HG02852 (cell line): ENCODE data around the gene CADM3.

Experiments
- ATAC-seq: cut with Tn5 transposase; IDR thresholded peaks from one replicate; pipeline ENCODE4 v1.9.1; 2021; ENCODE audit warnings: mild to moderate bottlenecking, moderate library complexity; ENCODE audit not compliant: unreplicated experiment

The CADM3 gene

GRCh38 chr1:159171254-159171687 lies at the start of gene CADM3:
CADM3 (plus strand) TSS chr1:159171615; CDS start chr1:159171766, 151 bp downstream.
- ATAC-seq = no peak

GRCh38 chr1:159122005-159122621 lies 49.3 kb upstream of the CADM3 start:
- ATAC-seq = peak; percentile 91

- ATAC-seq = no peak
Observed at GRCh38 chr1:159123587-159123986, 47.8 kb upstream of the CADM3 start.

DNA sequence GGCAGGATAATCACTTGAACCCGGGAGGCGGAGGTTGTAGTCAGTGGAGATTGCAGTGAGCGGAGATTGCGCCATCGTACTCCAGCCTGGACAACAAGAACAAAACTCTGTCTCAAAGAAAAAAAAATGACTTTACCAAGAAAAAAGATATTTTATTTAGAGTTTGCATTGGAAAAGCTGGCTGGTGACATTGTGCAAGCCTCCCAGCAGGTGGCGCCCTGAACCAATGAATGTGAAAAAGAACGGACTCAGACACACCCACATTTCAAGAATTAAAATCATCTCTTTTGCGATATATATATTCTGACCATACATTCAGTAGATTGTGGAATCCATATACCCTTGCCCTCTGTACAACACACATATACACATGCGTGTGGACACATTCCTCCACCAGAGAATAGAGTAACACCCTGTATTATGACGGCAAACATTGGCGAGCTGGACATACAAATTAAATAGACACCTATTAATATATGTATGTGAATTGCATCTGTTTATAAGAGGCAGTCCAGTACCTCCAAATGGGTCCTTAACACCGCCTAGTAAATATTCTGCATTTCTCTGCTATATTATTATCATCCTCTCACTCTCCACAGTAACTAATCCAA lies 39.0 kb upstream of the CADM3 start:
- ATAC-seq = no peak

DNA sequence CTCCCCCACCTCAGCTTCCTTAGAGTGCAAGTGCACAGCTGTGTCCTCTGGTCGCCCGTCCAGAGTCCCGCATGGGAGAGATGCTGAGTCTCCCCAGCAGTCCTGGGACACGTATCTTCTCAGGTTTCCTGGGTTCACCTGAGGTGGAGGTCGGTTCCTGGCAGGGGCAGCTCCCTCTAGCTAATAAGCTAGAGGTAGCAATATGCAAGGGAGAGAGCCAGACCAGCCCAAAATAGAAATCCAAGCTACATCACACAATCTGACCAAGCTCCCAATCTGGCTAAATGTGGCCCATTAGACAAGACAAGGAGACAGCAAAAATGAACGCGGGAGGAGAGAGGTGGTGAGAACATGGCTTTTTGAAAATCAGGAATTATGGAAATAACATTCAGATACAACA lies 30.9 kb upstream of the CADM3 start:
- ATAC-seq = no peak

DNA sequence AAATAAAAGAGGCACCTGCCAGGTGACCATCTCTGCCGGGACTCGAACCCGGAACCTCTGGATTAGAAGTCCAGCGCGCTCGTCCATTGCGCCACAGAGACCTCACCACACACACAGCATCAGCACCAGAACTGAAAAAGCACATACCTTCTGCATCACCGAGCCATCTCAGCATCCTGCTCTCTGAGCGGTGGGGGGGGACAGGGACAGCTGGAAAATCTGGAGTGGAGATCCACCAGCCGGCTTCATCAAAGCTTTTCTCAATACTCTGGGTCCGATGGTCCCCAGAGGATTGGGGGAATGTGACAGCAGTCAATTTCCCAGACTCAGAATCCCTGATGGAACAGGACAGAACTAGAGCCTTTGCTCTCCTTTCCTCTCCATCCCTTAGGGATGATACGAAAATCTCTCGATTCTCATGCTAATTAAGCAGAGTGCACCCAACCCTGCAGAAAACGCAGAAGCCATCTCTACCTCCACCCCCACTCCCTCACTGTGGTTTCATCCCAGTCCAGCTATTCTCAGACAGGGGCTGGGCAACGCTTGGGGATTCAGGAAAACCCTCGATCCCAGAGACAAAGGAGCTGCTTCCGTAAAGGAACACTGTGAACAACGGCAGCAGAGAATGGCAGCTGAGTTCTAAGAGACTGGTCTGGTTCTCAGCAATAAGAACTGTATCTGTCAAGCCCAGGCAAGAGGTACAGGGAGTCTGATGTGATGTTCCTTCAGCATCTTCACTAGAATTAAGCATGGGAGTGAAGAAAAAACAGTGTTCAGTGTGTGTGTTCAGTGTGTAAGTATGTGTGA lies 29.6 kb upstream of the CADM3 start:
- no peak for ATAC-seq

GRCh38 chr1:159142391-159142663 lies 29.1 kb upstream of the CADM3 start:
- no peak for ATAC-seq

DNA sequence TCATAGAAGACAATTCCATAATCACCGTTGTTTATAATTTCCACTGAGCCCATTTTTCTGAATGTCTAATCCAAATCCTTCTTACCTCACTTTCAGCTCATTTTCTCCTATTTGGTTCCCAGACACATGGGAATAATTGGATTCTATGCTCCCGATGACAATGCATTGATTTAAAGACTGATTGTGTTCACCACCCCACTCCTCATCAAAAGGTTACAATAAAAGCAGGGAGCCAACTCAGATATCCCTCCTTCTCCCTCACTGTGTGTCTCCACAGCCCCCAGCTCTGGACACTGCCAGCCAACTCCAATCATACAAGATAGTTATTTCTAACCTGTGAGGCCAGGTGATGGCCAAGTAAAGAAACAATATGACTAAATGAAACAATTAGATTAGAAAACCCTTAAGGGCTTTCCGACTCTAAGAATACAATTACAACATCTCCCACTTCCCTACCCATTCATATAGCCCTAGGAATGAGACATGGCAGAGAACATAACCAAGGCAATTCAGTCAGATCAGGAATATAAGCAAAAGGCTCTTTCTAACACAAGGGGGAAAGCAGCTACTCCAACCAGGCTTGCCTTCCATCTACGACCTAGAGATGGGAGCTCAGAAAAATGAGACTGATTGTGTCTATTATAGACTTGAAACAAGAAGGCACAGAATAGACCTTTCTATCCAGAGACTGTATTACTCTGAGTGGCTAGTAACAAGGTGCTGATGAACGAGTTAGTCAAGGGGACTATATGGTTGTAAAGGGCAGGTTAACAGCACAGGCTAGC lies 28.5 kb upstream of the CADM3 start:
- no peak for ATAC-seq

DNA sequence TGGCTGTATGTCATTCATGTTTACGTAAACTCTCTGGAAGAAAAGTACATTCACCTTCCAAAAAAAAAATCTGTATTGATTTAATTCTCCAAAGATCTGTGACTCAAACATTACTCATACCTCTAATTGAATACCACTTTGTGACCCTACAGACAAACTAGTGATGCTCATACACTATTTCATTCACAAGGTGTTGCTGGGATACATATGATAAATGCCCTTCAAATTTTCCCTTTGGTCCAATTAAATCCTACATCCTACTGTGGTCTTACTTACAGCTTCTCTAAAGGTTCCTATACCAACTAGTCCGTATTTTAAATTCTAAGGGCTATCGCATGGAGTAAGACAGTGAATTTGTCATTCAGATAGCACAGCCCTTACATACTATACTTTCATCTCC lies 26.8 kb upstream of the CADM3 start:
- ATAC-seq = no peak

DNA sequence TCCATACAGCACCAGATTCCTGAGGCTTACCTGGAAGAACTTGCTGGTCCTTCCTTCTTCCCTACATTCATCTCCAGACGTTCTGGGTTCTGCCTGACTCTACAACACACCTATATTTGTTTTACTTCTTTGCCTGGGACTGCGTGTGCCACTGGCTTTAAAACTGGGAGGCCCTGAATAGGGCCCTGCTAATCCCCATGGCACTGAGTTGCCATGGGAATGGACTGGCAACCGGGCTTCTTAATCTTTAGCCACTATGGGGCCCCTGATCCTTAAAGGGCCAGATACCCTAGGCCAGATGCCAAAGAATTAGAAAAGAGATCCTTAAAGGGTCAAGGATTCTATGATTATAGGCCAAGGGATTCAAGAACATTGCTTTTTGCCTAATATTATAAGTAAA lies 24.4 kb upstream of the CADM3 start:
- ATAC-seq = no peak

- no peak for ATAC-seq
Observed at GRCh38 chr1:159152031-159152430, 19.4 kb upstream of the CADM3 start.

DNA sequence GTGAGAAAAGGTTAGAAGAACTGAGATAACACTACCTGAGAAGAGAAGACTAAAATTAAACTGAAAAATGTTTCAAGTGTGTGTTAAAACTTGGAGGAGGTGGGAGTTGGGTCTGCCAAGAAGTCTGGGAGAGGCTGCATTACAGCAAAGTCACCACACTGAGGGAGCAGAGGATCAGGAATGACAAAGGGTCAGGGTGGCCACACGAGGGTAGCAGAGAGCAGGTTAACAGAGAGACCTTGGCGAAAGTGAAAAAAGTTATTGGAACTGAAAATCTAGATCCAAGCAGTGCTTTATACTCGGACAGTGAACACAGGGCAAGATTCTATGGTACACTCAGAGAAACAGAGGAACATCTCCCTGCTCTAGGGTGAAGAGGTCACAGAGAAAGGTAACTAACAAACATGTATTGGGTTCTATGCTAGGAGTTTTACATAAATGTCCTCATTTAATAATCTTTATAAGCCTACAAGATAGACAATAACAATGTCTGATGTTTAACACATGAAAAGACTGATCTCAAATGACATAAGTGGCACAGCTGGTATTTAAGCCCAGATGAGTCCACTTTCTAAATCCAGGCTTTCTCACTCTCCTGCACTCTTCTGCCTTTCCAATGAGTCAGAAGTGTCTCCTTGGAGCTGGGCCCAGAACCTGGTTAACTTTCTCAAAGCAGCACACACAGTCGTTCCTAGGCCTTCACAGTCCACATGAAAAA lies 10.3 kb upstream of the CADM3 start:
- peak; percentile 96 for ATAC-seq

GRCh38 chr1:159161719-159162026 lies 9.7 kb upstream of the CADM3 start:
- no peak for ATAC-seq

DNA sequence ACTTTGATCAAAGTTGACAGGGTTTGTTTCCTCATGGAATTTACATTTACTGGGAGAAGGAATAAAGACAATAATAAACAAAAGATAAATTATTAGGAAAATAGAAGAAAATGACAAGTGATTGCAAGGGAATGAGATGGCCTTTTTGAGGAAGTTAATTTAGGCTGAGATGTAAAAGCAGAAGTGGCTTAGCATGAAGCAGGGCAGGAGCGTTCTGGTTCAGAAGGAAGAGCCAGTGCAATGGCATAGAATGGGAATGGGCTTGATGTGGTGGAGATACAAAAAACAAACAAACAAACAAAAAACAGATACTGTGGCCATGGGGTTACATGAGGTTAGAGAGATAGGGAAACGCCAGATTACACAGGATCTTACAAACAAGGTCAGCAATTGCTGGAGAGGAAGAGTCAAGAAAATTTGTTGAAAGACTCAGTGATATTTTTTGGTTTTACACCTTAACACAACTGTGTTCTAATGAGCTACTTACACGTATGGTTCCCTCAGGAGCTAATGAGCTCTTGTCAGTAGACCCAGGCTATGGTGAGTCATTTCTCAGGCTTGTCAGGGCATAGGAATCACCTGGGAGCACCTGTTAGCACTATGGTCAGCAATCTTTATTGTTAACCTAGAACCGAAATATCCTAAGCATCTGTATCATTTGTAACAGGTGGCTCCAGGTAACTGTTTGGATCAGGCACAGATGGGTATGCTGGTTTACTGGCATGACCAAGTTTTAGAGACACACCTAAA lies 8.7 kb upstream of the CADM3 start:
- ATAC-seq = no peak

- ATAC-seq = no peak
Observed at GRCh38 chr1:159163614-159164228, 7.7 kb upstream of the CADM3 start.

GRCh38 chr1:159168043-159168442 lies 3.4 kb upstream of the CADM3 start:
- ATAC-seq = no peak

DNA sequence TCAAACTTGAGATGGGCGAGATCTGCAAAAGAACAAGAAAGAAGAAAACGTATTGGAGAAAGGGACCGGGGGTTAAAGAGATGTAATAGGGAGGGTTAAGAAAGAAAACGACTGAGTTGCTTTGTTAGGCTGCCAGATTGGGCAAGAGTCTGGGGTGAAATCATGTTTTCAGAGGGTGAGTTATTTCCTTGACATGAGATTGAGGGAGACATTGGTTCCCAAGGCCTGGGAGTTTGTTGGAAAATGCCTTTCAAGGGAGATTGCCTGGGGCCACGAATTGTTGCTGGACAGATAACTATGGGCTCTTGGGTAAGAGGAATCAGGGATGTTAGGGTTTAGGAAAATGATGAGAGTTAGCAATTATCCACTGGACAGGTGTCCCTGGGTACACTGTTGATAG lies 776 bp upstream of the CADM3 start:
- no peak for ATAC-seq

DNA sequence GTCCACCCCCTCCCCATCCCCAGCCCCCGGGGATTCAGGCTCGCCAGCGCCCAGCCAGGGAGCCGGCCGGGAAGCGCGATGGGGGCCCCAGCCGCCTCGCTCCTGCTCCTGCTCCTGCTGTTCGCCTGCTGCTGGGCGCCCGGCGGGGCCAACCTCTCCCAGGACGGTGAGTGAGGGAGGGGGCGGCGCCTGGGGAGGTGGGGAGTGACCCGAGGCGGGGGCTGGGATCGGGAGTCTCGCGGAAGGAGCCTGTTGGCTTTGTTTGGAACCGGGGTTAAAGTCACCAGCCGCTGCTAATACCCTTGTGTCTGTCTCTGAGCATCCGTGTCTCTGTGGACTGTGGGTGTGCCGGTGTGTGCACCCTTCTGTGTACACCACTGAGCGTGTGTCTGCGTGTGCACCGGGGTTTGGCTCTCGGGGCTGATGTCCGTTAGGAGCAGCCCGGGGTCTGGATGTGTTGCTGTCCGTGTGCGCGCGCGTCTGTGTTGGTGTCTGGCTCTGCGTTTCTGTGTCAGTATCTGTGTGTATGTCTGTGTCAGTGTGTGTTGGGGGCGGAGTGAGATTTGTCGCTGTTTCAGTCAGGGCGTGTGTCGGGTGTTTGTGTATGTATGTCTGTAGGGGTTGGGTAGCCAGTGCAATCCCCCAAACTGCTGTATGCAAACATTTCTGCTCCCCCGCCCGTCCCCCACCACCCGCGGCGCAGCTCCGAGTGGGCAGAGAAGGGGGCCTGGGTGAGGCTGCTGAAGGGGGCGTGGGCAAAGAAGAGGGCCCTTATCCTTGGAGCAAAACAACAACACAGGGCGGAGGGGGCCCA lies 480 bp downstream of the CADM3 start:
- no peak for ATAC-seq

DNA sequence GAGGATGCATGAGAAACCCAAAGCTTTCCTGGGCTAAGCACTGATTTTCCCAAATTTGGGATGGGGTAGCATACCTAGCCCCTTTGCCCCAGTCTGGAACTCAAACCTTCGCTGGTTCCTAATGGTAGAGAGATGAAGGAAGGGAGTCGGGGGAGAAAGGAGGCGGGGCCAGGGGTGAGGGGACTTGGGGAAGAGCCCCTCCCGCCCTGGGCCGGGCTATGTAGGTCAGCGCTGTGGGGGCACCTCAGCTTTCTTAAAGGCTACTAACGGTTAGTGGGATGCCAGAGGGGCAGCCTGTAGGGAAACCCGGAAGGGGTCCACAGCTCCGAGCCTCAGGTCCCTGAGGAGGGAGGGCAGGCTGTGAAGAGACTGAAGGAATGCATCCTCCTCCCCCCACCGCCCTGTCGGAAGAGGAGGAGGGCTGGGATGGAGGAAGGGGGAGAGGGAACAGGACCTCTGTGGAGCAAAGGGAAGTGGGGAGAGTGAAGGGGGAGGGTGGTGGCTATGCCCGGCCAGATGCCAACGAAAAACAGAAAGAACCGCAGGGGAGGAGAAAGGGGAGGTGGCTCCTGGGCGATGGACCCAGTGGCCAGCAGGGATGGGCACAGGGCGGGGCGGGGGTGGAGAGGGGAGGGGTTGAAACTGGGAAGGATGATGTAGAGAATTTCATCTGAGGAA lies 1.3 kb downstream of the CADM3 start:
- ATAC-seq = no peak
